Midbrain (tissue), 1 donor: ENCODE data around the gene MDC1.

Experiments
- DNase-seq: peaks from one replicate; lab custom pipeline; 2025; lab: John Stamatoyannopoulos, UW

Gene MDC1

DNA sequence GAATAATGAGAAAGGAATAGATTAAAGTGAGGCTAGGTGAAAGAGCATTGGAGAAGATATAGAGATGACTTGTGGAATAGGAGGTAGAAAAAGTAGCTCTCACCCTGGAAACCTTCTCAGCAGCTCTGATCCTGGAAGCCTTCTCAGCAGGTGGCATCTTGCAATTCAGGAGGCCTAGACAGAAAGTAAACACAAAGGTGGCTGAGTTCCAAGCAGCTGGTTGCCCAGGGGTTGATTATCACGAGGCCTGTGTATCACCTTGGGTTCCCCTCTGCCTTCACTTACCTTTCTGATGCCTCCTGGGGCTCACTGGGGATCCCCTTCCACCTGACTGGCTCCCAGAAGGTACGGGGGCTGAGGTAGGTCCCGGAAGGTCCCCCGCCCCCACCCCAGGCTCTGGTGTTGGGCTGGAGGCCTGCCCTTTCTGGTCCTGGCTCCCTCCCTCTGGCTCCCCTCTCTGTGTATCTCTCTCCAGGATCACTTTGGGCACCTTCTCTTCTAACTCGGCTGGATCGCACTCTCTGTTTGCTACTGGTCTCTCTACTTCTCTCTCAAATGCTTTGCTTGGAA, 9.7 kb downstream of the MDC1 start:
- DNase-seq, result no peak

DNA sequence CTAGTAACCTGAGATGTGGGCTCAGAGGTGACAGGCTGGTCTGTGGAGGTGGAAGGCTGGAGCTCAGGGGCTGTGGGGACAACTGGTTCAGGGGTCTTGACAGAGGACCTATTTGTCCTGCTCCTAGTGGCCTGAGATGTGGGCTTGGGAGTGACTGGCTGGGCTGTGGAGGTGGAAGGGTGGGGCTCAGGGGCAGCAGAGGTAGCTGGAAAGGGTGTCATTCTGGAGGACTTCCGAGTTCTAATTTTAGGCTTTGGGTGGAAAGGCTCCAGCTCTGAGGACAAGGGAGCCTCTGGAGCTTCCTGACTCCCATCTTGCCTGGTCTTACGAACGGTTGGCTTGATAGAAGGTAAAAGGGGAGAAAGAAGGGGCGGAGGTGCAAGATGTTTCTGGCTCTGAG, 11.5 kb downstream of the MDC1 start:
- DNase-seq, result no peak

DNA sequence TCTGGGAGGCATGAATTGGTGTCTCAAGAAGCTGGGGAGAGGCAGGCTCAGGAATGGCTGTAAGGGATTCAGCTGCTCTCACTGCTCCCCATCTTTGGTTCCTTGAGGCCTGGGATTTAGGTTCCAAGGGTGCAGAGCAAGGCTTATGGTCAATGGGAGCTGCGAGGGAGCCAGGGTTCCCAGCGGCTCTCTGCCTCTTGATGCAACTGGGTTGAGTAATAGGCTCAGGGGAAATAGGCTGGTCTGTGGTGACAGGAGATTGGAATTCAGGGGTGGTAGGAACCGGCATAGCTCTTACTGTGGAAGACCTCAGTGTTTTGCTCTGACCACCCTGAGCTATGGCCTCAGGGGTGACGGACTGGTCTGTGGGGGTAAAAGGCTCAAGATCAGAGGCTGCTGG, 13.3 kb downstream of the MDC1 start:
- DNase-seq, result no peak

DNA sequence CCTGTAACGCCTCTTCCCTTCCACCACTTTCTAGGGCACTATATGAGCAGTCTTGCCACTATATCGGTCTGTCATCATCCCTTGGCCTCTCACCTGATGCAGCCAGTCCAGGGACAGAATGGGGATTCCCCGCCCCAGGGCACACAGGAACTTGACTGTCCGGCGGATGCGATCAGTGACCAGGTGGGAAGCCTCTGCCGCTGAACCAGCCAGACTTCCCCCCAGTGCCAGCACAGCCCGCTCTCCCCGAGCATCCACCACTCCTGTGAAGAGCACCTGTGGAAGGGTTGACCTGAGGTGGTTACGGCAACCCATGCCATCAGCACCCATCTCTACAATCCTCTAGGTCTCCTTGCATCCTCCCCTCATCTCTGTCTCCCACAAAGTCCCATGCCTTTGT, 14.1 kb downstream of the MDC1 start:
- no peak for DNase-seq

DNA sequence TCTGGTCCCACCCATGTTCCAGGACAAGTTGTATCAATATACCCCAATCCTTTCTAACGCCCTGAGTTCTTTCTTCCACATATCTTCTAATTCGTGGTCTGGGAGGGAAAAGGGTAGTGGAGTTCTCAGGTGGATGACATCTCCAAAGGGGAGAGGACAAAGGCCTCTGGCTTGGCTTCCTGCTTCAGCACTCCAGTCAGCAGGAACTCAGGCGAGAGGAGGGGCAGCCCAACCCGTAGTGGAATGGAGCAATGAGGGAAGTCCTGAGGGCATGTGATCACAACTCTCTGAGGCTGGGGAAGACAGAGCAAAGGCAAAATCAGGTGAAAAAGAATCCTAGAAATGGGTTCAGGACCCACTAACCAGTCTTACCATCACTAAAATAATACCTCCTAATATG, 16.7 kb downstream of the MDC1 start:
- no peak for DNase-seq

DNA sequence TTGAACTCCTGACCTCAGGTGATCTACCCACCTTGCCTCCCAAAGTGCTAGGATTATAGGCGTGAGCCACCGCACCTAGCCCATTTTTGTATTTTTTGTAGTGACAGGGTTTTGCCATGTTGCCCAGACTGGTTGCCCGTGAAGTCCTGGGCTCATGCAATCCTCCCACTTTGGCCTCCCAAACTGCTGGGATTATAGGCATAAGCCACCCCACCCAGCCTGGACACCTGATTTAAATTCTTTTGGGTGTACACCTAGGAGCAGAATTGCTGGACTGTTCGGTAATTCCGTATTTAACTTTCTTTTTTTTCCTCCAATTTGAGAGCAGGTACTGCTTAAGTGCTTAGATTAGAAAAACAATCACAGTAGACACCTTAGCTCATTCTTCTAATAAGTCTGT, 20.6 kb downstream of the MDC1 start:
- DNase-seq, result no peak

DNA sequence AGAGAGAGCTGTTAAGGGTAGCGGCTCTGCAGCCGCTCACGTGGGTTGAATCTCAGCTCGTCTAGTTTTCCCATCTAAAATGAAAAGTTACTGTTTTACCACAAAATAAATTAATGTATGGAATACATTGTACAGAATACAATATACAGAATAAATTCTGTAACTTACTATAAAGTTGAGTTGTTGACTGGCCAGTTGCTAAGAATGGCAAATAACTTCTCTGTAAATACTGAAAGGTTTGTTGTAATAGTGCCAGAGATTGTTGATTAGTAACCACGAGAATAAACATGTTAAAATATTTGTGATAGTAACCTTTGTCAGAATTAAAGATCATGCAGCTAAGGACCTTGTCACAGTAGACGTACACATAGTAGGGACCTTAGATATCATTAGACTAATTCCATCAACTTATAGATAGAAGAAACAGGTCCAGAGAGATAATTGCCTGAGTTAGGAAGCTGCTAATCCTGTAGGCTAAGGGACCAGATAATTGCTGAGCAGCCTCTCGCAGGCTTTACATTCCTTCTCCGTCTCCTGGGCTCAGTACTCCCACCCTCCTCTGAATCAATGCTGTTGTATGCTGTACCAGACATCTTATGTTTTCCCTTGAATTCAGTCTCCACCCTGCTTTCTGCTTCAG, 25.8 kb downstream of the MDC1 start:
- no peak for DNase-seq

DNA sequence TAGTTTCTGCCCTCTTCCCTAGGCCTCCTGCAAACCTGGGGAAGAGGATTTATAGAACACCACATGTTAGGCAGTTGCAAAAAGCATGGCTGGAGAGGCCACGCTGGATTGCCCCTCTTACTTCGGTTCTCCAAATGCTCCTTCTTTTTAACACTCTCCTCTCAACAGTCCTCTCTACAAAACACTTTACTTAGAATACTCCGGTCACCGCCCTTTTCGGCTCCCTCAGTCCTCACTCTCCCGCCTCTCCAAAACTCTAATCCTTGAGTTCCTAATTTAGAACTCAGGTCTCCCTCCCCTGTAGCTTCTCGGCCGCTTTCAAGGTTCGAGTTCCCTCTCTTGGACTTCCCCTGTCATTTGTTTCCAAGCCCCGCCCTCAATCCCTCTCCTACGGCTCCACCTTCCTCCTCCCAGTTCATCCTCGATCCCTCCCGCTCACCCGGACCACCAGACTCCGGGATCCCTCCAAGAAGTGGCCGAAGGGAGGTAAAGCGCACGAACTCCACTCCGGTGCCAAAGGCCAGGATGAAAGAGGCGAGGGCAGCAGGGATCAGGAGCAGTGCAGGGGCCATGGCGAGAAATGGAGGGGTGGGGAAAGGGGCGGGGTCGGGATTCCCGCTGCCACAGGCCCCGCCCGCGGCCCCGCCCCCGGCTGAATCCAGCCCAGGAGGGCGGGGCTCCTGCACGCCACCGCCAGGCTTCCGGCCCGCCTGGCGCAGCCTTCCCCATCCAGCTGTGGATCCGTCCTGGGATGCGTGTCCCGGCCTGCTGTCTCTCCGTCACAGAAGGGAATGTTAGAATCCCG, 26.5 kb downstream of the MDC1 start, which contains the start of gene NRM:
Gene NRM, minus strand, starts transcription at position 582 of the 805 bp plus-strand sequence. Its CDS starts 10 bp downstream, at position 572.
- DNase-seq, result peak; percentile 83

DNA sequence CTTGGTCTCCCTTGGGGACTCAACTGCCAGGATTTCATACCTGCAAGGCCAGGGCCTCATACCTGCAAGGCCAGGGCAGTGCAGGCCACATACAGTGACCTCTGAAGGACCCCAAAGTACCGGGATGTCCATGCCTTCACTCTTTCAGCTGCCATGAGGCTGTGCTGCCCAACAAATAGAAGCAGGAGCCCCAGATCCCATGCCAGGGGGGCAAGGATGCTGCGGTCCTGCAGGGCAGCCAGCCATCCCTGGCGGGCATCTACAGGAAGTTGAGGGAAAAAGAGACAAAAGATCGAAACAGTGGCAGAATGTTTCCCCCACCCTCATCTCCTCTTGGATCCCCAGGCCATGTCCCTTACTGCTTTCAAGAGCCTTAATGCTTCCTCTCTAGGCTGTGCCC, 27.1 kb downstream of the MDC1 start:
- no peak for DNase-seq

DNA sequence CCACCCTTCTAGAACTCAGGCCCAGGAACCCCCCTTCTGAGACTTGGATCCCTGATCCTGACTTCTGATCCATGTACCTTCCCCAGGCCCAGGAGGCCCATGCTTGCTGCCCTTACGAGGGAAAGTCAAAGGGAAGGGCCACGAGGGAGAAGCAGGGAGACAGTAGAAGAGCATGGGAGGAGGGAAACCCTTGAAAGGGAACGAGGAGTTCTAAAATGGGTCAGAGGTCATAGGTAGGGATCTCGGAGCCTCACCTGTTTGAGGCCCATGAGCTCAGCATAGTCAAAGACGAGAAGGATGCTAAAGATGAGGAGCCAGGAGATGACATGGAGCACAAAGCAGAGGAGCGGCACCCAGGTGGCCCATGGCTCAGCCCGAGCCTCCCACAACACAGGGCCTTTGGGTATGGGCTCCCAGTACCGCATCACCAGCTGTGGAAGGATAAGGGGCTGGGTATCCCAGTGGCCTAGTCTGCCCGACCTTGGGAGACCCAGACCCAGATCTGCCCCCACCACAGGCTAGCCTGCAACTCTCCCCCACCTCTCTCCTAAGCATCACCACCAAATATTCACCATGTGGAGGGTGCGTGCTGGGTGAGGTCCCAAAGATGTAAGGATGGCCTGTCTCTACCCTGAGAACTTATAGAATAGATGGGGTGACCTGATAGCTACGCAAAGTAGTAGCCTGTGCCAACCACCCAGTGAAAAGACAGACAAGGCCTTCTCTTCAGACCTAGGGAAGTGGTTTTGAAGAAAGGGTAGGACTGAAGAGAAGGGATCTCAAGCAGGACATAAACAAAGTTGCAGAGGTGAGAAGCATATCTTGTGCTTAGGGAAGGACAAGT, 27.8 kb downstream of the MDC1 start:
- DNase-seq, result no peak

DNA sequence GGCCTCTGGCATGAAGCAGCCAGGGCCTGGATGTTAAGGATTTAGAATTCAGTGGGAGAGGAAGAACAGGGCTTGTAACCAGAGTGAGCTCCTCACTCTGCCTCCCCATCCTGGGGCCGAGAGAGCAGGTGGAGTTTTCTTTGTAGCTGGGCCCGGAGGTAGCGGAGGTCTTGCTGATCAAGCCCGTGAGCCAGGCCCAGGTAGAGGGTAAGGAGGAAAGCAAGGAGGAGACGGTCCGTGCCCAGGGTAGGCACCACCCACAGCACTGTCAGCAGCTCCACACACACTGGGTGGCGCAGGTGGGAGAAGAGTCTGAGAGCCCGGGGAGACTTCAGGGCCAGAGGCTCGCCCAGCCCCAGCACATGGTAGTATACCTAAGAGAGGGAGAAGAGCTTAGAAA, 28.5 kb downstream of the MDC1 start:
- no peak for DNase-seq

DNA sequence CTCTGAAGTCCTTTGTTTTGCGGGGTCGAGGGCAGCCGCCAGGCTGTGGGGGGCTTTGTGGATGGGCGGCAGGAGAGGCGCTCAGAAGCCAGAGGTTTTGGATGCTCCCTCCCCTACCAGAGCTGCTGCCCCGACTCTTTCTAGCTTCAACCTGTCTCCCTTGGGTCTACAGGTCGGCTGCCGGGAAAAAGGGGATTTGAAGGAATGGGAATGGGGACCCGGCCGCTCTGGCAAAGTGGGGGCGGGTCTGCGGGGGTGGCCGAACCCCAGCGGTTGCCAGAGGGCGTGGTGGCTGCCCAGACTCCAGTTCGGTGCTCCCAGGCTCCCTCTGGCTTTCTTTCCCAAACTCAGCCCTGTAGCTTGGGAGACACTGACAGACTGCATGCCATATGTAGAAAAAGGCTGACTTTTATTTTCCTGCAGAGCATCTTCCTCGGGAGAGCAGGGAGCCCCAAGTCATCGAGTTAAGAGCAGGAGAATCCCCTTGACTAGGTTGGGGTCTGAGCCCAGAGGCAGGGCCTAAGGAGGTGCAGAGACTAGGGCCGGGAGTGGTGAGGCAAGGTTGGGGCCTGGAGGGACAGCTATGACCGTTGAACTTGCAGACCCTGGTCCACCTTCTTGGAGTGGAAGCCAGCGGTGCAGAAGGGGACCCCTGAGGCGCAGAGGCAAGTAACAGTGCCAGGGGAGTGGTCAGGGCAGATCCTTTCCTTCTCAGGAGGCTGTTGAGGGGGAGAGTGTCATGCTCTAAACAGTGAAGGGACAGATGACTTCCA, 29.2 kb downstream of the MDC1 start:
- no peak for DNase-seq

DNA sequence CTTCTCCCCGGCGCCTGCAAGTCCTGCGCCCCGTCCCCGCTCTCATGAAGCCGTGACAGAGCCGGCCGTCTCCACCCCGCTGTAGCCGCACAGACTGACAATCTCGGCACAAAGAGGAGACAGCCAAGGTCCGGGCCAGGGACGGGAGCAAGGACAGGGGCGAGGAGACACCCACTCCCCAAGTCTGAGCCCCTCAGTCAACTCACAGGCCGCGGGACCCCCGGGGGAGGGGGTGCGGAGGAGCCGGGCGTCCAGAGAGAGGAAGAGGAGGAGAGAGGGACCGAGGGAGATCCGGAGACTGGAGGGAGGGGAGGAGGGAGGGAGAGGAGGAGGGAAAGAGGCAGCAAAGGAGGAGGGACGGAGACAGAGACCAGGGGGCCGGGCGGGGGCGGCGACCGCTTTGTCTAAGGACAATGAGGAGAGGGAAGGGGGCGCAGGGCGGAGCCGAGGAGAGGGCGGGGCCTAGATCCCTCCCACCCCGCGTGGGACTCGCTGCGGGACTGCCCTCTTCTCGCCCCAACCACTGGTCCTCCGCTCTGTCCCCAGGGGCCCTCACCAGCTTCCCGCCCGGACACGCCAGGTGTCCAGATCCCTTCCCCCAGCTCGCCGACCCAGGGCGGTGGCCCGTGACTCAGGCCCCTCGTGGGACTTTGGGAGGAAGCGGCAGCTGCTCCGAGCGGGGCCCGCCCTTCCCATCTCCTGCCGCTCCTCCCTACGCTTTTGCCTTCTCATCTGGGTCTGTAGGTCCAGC, 30.0 kb downstream of the MDC1 start:
- DNase-seq, result peak; percentile 38

DNA sequence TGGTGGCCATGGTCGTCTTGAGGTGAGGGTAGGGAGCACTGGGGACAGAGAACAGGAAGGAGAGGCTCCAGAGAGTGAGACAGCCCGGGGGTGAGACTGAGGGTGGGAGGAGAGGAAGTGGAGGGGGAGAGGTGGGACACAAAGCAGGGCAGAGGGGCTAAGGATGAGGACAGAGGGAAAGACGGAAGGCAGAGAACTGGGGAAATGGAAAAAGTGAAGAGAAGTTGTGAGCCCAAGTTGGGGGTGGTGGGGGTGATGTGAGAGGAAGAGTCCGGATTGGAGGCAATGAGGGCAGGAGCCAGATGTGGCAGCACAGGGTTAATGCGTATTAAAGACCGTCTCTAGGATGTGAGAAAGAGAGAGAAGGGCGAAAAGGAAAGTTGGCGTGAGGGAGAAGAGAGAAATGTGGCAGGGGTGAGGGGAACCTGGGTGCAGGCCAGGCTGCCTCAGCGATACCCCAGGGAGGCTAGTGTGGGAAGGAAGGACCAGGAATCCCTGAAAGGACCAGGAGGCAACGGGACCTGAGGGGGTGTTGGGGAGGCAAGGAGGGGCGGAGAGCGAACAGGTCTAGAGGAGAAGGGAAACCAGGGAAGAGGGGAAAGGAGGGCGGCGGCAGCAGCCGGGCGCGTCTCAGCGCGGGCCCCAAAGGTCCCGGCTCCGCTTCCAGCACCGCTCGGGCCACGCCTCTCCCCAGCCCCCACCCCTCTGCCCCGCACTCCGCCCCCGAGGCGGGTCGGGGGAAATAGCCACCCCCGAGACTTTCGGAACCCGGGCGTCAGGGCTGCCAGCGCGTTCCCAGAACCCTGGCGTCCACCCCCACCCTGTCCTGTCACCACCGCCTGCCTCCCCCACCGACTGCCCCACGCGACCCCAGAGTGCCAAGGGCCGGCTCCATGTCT, 30.8 kb downstream of the MDC1 start, which contains the start of gene PPP1R18:
Gene PPP1R18, minus strand, starts transcription at position 637 of the 899 bp plus-strand sequence. Its CDS starts 627 bp downstream, at position 10.
- peak; percentile 32 for DNase-seq

DNA sequence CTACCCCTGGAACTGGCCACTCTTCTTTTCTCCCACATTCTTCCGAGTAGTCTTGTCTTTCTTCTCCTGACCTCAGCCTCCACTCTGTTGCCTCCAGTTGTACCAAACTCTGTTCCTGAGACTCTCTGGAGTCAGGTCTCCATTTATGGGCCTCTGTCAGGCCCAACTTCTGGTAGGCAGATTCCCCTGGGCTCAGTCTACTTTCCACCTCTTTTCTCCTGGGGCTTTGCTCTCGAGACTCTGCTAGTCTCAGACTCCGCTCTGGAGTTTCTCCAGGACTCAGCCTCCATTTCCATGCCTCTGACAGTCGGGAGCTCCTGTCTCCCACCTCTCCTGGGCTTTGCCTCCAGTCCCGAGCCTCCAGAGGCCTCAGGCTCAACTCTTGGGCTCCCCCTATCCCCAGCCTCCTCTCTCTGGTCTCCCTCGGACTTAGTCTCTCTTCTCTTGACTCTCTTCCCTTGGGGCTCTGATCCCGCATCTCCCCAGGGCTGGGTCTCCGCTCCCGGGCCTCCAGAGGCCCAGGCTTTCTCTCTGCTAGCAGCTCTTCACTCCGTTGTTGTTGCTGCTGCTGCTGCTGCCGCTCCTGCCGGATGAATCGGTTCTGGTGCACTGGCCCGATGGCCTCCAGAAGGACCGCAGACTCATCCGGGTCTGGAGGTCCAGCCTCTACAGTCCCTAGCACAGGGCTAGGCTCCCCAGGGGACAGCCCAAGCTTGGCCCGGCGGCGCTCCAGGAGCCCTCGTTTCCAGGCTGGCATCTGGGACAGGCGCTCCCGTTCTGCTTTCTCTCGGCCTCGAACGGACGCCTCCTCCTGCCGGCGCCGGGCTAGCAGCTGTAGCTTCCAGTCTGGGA, 31.7 kb downstream of the MDC1 start:
- DNase-seq, result no peak

DNA sequence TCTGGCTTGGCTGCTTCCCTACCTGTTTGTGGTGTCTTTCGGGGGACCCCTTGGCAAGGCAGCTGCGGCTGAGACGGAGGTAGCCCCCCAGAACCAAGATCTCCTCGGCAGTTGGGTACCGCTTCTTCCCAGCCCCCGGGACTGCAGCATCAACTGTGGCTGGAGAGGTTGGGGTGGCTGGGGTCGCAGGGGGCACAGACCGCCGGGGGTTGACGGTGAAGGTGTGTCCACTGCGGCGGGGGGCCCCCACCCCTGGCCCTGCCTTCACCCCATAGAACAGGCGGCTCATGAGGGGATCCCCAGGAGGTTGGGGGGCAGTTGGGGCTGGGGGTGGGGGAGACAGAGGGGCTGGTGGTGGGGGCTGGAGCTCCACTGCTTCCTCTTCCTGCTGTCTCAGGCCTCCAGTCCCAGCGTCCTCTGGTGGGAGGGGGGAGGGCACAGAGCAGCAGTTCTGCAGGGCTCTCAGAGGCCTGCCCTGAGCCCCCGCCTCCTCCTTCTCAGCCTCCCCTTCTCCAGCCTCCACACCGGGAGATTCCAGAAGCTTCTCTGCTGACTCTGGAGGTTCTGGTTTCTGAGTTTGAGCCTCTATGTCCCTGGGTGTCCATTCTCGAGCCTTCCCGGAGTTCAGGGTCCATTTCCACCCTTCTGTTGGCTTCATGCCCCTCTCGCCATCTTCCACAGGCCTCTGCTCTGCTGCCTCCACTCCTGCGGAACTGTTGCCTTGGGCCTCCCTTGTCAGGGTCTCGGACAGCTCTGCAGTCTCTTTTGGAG, 32.5 kb downstream of the MDC1 start:
- DNase-seq, result peak; percentile 19

DNA sequence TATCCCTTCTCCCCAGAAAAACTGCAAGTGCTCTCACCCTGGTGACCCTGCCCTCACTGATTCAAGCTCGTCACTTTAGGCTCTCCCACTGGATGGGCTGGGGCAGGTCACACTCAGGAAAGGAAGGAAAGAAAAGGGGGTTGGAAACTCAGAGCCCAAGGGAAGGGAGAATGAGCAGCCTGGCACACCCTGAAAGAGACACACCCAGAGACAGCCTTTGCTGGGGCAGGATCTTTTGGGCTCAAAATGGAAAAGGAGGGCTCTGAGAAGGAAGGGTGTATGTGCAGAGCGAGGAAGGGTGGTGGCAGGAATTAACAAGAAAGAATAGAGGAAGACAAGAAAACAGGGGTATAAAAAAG, 33.1 kb downstream of the MDC1 start:
- no peak for DNase-seq
